GM20000 (cell line): ENCODE results near the gene POU3F3.

Source experiments
- DNase-seq: peaks from one replicate; pipeline ENCODE4 v3.0.0; 2012; ENCODE audit warnings: low spot score
- TF ChIP-seq, protein P1 (sequence below): IDR thresholded peaks from 2 replicates; pipeline ENCODE4 v1.5.1; 2012; ENCODE audit warnings: mild to moderate bottlenecking, control low read depth; ENCODE audit errors: extremely low read depth, missing control alignments

POU3F3 gene

DNA sequence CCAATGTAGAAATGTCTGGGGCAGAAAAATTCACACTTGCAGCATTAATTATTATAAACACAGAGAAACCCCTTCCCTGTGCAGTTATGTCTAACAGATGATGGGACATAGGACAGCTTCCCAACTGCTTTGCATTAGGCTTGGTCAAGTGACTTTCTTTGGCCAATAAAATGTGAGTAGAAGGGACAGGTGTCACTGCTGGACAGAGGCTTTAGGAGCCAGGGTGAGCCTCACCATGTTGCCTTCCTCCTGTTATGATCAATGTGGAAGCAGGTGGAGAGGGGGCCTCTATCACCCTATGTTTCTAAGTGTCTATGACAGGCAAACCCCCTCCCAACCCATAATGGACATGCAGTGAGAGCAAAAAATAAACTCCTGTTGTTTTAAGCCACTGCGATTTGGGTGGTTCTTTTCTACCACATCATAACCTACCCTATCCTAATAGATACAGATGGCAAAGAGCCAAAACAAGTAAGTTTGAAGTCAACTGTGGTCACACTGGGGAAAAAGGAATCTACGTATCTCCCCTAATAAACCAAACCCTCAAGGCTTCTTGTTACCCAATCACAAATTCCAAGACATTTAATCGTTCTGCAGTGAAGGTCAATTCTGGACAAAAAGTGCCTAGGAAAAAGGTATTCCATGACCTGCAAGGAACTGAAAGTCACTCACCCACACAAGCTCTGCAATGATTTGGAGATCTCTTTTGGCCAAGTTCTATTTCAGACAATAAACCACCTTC is 28.6 kb upstream of the POU3F3 start:
- TF ChIP-seq, protein P1, sequence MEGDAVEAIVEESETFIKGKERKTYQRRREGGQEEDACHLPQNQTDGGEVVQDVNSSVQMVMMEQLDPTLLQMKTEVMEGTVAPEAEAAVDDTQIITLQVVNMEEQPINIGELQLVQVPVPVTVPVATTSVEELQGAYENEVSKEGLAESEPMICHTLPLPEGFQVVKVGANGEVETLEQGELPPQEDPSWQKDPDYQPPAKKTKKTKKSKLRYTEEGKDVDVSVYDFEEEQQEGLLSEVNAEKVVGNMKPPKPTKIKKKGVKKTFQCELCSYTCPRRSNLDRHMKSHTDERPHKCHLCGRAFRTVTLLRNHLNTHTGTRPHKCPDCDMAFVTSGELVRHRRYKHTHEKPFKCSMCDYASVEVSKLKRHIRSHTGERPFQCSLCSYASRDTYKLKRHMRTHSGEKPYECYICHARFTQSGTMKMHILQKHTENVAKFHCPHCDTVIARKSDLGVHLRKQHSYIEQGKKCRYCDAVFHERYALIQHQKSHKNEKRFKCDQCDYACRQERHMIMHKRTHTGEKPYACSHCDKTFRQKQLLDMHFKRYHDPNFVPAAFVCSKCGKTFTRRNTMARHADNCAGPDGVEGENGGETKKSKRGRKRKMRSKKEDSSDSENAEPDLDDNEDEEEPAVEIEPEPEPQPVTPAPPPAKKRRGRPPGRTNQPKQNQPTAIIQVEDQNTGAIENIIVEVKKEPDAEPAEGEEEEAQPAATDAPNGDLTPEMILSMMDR = no peak
- no peak for DNase-seq

DNA sequence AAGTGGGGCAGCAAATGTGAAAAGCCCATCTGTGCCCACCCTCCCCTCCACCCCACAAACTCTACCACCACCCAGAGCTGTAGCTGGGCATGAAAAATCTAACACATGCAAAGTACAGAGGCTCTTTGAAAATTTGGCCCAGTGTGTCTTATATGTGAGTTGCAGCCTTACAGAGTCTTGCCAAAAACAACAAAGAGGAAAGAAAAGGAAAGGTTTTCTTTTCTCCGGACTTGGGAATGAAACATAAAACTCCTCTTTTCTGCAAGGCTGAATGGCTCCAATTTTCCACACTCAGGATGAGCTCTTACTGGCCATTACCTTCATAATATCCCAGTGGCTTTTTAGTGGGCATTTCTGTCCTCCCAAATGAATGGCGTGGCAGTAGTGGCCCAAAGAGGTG is 27.9 kb upstream of the POU3F3 start:
- DNase-seq = no peak

DNA sequence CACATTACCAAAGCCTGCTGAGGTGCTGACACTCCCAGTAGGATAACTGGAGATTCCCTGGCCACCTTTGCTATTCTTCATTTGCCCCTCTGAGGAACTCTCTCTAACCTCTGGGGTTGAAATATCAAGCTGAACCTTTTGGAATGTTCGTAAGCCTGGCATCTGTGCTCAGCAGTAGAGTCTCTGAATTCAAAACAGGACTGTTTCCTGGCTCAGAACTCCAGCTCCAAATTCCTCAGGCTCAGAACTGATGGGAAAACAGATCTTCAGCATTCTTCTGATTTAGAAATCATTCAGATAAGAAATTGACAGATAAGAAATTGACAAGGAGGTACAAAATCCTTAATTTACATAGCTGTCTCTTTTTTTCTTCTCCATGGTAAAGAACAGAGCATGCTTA is 22.2 kb upstream of the POU3F3 start:
- no peak for DNase-seq
- TF ChIP-seq, protein P1 = no peak

More for the DNA sequence above, 27.9 kb upstream of the POU3F3 start:
- TF ChIP-seq, protein P1 = no peak

GRCh38 chr2:104834431-104835153 is 19.3 kb upstream of the POU3F3 start:
- DNase-seq = no peak
- TF ChIP-seq, protein P1 = no peak

- no peak for DNase-seq
- TF ChIP-seq, protein P1 = no peak
Observed at GRCh38 chr2:104836265-104836664, 17.6 kb upstream of the POU3F3 start.

DNA sequence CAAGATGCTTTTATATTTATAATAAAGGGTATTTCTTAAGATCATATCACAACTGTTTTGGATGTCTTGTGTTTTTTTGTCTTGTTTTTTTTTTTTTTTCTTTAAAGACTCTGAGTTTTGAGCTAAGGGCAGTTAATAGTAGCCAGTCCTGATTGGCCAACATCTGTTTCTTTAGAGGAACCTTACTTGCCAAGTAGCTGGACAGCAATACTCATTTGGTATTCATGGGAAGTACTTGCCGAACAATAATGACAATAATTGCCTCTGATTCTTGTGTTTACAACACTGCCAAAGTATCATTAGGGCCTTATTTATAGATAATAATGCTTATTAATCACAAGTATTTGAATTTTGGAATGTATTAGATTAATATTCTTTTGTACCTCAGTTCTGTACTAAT is 17.1 kb upstream of the POU3F3 start:
- TF ChIP-seq, protein P1 = no peak
- DNase-seq = no peak

DNA sequence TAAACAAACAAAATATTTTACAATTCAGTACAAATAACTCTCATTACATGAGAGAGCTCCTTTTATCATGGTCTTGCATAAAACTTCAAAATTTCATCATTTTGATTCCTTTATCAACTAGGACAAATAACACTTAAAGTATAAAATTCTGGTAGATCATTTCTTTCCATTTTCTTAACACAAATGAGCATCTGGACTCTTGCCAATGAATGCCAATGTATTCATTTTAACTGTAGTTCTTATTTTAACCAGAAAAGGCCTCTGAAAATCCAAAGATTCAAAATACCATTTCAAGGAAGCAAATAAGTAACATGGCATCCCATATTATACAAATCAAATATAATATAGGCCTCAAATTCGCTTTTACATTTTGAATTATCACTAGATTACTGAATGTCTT is 13.8 kb upstream of the POU3F3 start:
- no peak for DNase-seq
- TF ChIP-seq, protein P1 = no peak
